ENCODE measurements around the gene PRSS1.

Gene PRSS1

DNA sequence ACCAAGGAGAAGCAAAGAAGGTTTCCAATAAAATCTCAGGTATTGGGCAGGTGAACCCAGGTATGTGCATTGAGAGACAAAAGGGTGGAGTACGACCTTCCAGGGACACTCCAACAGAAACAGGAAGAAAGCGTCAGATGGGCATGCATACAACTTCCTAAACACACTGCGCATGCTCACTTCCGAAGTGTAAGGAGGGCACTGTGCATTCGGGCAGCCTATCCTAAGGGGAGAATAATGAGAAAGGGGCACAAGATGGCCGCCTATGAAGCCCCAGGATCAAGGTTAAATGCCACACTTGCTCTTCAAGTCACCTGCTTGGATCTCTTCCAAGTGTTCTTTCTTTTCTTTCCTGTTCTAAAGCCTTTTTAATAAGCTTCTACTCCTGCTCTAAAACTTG lies 39.4 kb upstream of the PRSS1 start:
- Histone ChIP-seq H3K4me3 (replicated peaks; ENCODE audit: insufficient read depth, low read length) (no peak overlapping the region), H3K27me3 (ENCODE audit: insufficient read depth, poor library complexity, severe bottlenecking) (no peaks in the 10 kb centered on the region), H3K27ac (replicated peaks) (no peak overlapping the region)
- TF ChIP-seq POLR2AphosphoS5 (IDR thresholded peaks at IDR 0.05; ENCODE audit: low read depth) (no peak), SPI1 (IDR thresholded peaks at IDR 0.05; ENCODE audit: borderline replicate concordance, low read depth) (no peak), GABPA (IDR thresholded peaks at IDR 0.05; ENCODE audit: low read depth) (no peak)
- TF ChIP-seq, protein P1, sequence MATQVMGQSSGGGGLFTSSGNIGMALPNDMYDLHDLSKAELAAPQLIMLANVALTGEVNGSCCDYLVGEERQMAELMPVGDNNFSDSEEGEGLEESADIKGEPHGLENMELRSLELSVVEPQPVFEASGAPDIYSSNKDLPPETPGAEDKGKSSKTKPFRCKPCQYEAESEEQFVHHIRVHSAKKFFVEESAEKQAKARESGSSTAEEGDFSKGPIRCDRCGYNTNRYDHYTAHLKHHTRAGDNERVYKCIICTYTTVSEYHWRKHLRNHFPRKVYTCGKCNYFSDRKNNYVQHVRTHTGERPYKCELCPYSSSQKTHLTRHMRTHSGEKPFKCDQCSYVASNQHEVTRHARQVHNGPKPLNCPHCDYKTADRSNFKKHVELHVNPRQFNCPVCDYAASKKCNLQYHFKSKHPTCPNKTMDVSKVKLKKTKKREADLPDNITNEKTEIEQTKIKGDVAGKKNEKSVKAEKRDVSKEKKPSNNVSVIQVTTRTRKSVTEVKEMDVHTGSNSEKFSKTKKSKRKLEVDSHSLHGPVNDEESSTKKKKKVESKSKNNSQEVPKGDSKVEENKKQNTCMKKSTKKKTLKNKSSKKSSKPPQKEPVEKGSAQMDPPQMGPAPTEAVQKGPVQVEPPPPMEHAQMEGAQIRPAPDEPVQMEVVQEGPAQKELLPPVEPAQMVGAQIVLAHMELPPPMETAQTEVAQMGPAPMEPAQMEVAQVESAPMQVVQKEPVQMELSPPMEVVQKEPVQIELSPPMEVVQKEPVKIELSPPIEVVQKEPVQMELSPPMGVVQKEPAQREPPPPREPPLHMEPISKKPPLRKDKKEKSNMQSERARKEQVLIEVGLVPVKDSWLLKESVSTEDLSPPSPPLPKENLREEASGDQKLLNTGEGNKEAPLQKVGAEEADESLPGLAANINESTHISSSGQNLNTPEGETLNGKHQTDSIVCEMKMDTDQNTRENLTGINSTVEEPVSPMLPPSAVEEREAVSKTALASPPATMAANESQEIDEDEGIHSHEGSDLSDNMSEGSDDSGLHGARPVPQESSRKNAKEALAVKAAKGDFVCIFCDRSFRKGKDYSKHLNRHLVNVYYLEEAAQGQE (IDR thresholded peaks at IDR 0.05; ENCODE audit: insufficient replicate concordance, low read depth) = no peak
- TF ChIP-seq, protein P2, sequence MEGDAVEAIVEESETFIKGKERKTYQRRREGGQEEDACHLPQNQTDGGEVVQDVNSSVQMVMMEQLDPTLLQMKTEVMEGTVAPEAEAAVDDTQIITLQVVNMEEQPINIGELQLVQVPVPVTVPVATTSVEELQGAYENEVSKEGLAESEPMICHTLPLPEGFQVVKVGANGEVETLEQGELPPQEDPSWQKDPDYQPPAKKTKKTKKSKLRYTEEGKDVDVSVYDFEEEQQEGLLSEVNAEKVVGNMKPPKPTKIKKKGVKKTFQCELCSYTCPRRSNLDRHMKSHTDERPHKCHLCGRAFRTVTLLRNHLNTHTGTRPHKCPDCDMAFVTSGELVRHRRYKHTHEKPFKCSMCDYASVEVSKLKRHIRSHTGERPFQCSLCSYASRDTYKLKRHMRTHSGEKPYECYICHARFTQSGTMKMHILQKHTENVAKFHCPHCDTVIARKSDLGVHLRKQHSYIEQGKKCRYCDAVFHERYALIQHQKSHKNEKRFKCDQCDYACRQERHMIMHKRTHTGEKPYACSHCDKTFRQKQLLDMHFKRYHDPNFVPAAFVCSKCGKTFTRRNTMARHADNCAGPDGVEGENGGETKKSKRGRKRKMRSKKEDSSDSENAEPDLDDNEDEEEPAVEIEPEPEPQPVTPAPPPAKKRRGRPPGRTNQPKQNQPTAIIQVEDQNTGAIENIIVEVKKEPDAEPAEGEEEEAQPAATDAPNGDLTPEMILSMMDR (IDR thresholded peaks at IDR 0.05; ENCODE audit: insufficient read depth, low read length) = no peak
- DNase-seq (ENCODE audit: low read depth in 1 of 2, low spot score in 1 of 2) = peak in 1 of 2 experiments; percentile 8

DNA sequence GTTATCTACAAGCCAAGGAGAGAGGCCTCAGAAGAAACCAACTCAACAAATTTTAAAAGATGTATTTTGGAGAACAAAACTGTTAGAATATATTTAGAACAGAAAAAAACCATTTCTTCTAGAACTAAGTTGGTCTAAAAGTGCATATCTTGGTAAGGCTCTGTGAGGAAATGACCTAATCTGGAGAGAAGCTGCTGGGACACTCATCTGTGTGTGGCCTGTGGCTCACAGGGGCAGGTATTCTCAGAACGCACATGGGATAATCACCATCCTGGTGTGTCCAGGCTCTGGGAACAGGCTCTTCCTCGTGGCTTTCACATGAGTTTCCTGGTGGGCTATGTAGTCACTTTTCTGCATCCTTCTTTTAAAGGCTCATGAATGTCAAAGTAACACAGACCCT lies 38.1 kb upstream of the PRSS1 start:
- DNase-seq (ENCODE audit: low read depth in 1 of 2, low spot score in 1 of 2) = no peak
- Histone ChIP-seq H3K27me3 (ENCODE audit: insufficient read depth, poor library complexity, severe bottlenecking) (no peaks in the 10 kb centered on the region), H3K27ac (replicated peaks) (no peak overlapping the region), H3K4me3 (replicated peaks; ENCODE audit: insufficient read depth, low read length) (no peak overlapping the region)
- no peak for TF ChIP-seq GABPA (IDR thresholded peaks at IDR 0.05; ENCODE audit: low read depth)
- no peak for TF ChIP-seq POLR2AphosphoS5 (IDR thresholded peaks at IDR 0.05; ENCODE audit: low read depth)
- TF ChIP-seq SPI1 (IDR thresholded peaks at IDR 0.05; ENCODE audit: borderline replicate concordance, low read depth) = no peak
- TF ChIP-seq, protein P2 (IDR thresholded peaks at IDR 0.05; ENCODE audit: insufficient read depth, low read length) = no peak

DNA sequence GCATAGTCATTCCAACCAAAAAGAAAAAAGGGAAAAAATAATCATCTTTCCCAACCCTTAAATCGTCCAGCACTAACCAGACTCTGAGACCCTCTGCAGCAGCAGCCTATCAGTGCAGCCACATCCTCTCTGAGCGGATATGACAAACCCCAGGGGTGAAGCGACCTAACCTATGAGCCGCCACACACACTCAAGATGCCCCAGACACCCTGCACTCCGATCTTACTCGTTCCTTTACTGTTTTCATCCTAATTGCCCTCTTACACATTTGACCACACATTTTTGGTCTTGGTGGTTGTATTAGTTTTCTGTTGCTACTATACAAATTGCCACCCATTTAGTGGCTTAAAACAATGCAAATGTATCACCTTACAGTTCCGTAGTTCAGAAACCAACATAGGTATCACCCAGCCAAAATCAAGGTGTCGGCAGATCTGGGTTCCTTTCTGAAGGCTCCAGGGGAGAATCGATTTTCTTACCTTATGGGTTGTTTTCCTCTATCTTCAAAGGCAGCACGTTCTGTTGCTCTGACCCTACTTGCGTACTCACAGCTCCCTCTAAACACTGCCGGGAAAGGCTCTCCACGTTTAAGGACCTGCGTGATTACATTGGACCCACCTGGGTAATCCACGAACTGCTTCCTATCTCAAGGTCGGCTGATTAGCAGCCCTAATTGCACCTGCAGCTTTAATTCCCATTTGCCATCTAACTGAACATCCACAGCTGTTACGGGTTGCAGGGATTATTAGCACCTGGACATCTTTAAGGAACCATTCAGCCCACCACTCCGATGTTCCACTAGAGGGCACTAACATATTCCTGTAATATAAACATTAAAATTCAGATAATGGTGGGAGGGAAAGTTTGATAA lies 37.3 kb upstream of the PRSS1 start:
- TF ChIP-seq POLR2AphosphoS5 (IDR thresholded peaks at IDR 0.05; ENCODE audit: low read depth) = no peak
- TF ChIP-seq, protein P1 (IDR thresholded peaks at IDR 0.05; ENCODE audit: insufficient replicate concordance, low read depth) = no peak
- TF ChIP-seq, protein P2 (IDR thresholded peaks at IDR 0.05; ENCODE audit: insufficient read depth, low read length) = peak; percentile 42
- Histone ChIP-seq H3K27ac (replicated peaks) (no peak overlapping the region), H3K4me3 (replicated peaks; ENCODE audit: insufficient read depth, low read length) (no peak overlapping the region), H3K27me3 (ENCODE audit: insufficient read depth, poor library complexity, severe bottlenecking) (no peaks in the 10 kb centered on the region)
- peak in 1 of 2 experiments; percentile 21 for DNase-seq (ENCODE audit: low read depth in 1 of 2, low spot score in 1 of 2)

Data from HL-60 (cell line).